GM12878 (cell line): ENCODE measurements around the gene SNTA1. TPM values are rescaled to one million over a fixed set of nuclear protein-coding genes. Genes with fewer than 3 reads are reported as not detected.

Experiments used
- ATAC-seq: fragments of 200-7000 bp; cut with Tn5 transposase; 3 replicates; pipeline ENCODE4 v1.9.1; 2020; ENCODE audit warnings: mild to moderate bottlenecking, moderate library complexity
- BruUV-seq: library from RNA; stranded (reverse); fragments of 400-500 nt; replicated peaks from 2 replicates; lab custom pipeline; 2021; lab: Mats Ljungman, UMichigan
- CTCF ChIA-PET: fragments of 300-600 bp; sonication (Branson Sonifier 250); formaldehyde crosslinking; extraction: SDS; loops from one replicate; lab custom pipeline; 2021; ENCODE audit warnings: inconsistent platforms; lab: Yijun Ruan, JAX
- POLR2A ChIA-PET: fragments of 350-600 bp; formaldehyde crosslinking; extraction: SDS; loops from one replicate; lab custom pipeline; 2021; ENCODE audit warnings: inconsistent platforms; lab: Charles Lee
- RAD21 ChIA-PET: fragments of 300-600 bp; sonication (Branson Sonifier 250); formaldehyde crosslinking; loops from one replicate; lab custom pipeline; 2023; ENCODE audit warnings: antibody characterized with exemption; ENCODE audit not compliant: unreplicated experiment; lab: Charles Lee
- SMC1A ChIA-PET: fragments of 300-600 bp; sonication (Branson Sonifier 250); formaldehyde crosslinking; loops from one replicate; lab custom pipeline; 2023; ENCODE audit not compliant: unreplicated experiment, uncharacterized antibody; lab: Charles Lee
- DNase-seq: peaks from one replicate; pipeline ENCODE4 v3.0.0-alpha.2; 2011; ENCODE audit warnings: low read depth, low spot score
- FAIRE-seq: peaks from 3 replicates; lab custom pipeline; 2011; peaks lifted over from hg19 to GRCh38; lab: Jason Lieb, UNC
- H2AFZ ChIP-seq: 2 replicates; pipeline ENCODE4 v1.6.0; 2011; ENCODE audit warnings: low read depth, low read length, control low read depth; ENCODE audit not compliant: control insufficient read depth
- H3K27ac ChIP-seq: 2 replicates; pipeline ENCODE4 v1.5.1; 2011; ENCODE audit warnings: control low read depth; ENCODE audit not compliant: control insufficient read depth, insufficient read depth
- H3K27me3 ChIP-seq, 2 experiments: replicated peaks in 1 of 2; 2 replicates each; pipeline versions ENCODE4 v1.6.0 to v1.6.1; 2011; ENCODE audit warnings: low read length in 1 of 2; ENCODE audit not compliant: control insufficient read depth in 2 of 2, insufficient read depth in 2 of 2
- H3K36me3 ChIP-seq, 2 experiments: 2 replicates each; pipeline ENCODE4 v1.5.1; 2011; ENCODE audit warnings: low read length in 1 of 2; ENCODE audit not compliant: control insufficient read depth in 2 of 2, insufficient read depth in 2 of 2
- H3K4me1 ChIP-seq: 2 replicates; pipeline ENCODE4 v1.6.1; 2011; ENCODE audit warnings: mild to moderate bottlenecking, low read length, moderate library complexity, mixed read lengths; ENCODE audit not compliant: control insufficient read depth, insufficient read depth
- H3K4me2 ChIP-seq: 2 replicates; pipeline ENCODE4 v1.6.0; 2011; ENCODE audit warnings: control low read depth; ENCODE audit not compliant: control insufficient read depth, insufficient read depth
- H3K4me3 ChIP-seq: fragments of 200-600 bp; sonication (generic); 2 replicates; pipeline ENCODE4 v1.5.1; 2016
- H3K79me2 ChIP-seq: 2 replicates; pipeline ENCODE4 v1.6.0; 2011; ENCODE audit warnings: low read length; ENCODE audit not compliant: control insufficient read depth, insufficient read depth
- H3K9ac ChIP-seq: 2 replicates; pipeline ENCODE4 v1.8.0; 2011; ENCODE audit warnings: low read length, control low read depth, mixed read lengths; ENCODE audit not compliant: control insufficient read depth, insufficient read depth
- H3K9me3 ChIP-seq: replicated peaks from 3 replicates; pipeline ENCODE4 v1.5.1; 2011; ENCODE audit warnings: mild to moderate bottlenecking, low read length; ENCODE audit not compliant: control insufficient read depth, insufficient read depth
- H4K20me1 ChIP-seq: 2 replicates; pipeline ENCODE4 v1.6.0; 2011; ENCODE audit not compliant: control insufficient read depth, insufficient read depth
- ASH2L ChIP-seq: fragments of 300-600, 200-600 bp; sonication (generic); IDR thresholded peaks from 2 replicates; pipeline ENCODE4 v1.6.1; 2017; ENCODE audit warnings: low read depth, mild to moderate bottlenecking, borderline replicate concordance
- BMI1 ChIP-seq: fragments of 450-650 bp; IDR thresholded peaks from 2 replicates; pipeline ENCODE4 v1.6.1; 2016; ENCODE audit warnings: mild to moderate bottlenecking, moderate library complexity, borderline replicate concordance
- CREB1 ChIP-seq: IDR thresholded peaks from 2 replicates; pipeline ENCODE4 v1.6.1; 2012; ENCODE audit warnings: low read depth, mild to moderate bottlenecking, inconsistent platforms
- JUND ChIP-seq: IDR thresholded peaks from 2 replicates; pipeline ENCODE4 v1.6.1; 2012; ENCODE audit warnings: low read depth, mild to moderate bottlenecking, low read length, improper control_type of control experiment, moderate library complexity
- KDM1A ChIP-seq: fragments of 200-600 bp; sonication (generic); IDR thresholded peaks from 2 replicates; pipeline ENCODE4 v1.6.1; 2016; ENCODE audit warnings: borderline replicate concordance
- MTA2 ChIP-seq: fragments of 450-650 bp; IDR thresholded peaks from 2 replicates; pipeline ENCODE4 v1.6.1; 2016; ENCODE audit warnings: low read depth, mild to moderate bottlenecking, moderate library complexity
- NFXL1 ChIP-seq: fragments of 450-650 bp; IDR thresholded peaks from 2 replicates; pipeline ENCODE4 v1.6.1; 2017; ENCODE audit warnings: antibody characterized with exemption, mild to moderate bottlenecking, borderline replicate concordance
- RFX5 ChIP-seq: IDR thresholded peaks from 2 replicates; pipeline ENCODE4 v1.6.1; 2011; ENCODE audit warnings: low read depth, low read length, improper control_type of control experiment
- SRF ChIP-seq, 2 experiments: IDR thresholded peaks; 2 replicates each; pipeline ENCODE4 v1.6.1; 2011; ENCODE audit warnings: low read depth in 2 of 2, low read length in 2 of 2, mild to moderate bottlenecking in 1 of 2, moderate library complexity in 1 of 2
- WGBS: methylation state at CpG from one replicate; pipeline ENCODE4 v1.1.6; 2016; ENCODE audit warnings: low lambda C conversion rate; ENCODE audit not compliant: insufficient replicate concordance, insufficient coverage; ENCODE audit errors: missing lambda C conversion rate; 5-methylcytosine and 5-hydroxymethylcytosine counted together
- in situ Hi-C: fragments of 300-500 bp; cut with MboI; formaldehyde crosslinking; loops from 9 replicates; pipeline ENCODE4 v1.14.3; 2018; ENCODE audit warnings: mixed read lengths
- intact Hi-C: fragments of 100-400 bp; cut with micrococcal nuclease; formaldehyde crosslinking; loops from one replicate; pipeline ENCODE4 v1.14.2; 2022; ENCODE audit not compliant: unreplicated experiment
- polyA plus RNA-seq, 11 experiments: library from polyadenylated mRNA; depleted of rRNA in 4 of 11; unstranded in 6 of 11; stranded (reverse) in 5 of 11; fragments of >200 nt; fragmentation: Nextera tagmentation in 4 of 11; fragmentation: Illumina TruSeq in 1 of 11; extraction: Ambion mirVana in 4 of 11; extraction: Trizol in 1 of 11; gene quantifications; 1 replicate in 1 of 11; 2 replicates in 10 of 11; pipeline versions ENCODE4 v1.2.1 to v1.2.3, GENCODE V29; 2011 to 2016; ENCODE audit warnings: inconsistent platforms in 2 of 11, missing spikeins in 2 of 11, low read depth in 1 of 11
- total RNA-seq, 4 experiments: library from RNA; depleted of rRNA in 3 of 4; stranded (reverse); fragments of >200 nt in 3 of 4; fragmentation: Illumina TruSeq in 1 of 4; extraction: Trizol in 1 of 4; gene quantifications; 2 replicates each; pipeline versions ENCODE4 v1.2.1 to v1.2.3, GENCODE V29; 2013 to 2021
- TF ChIP-seq, protein P1 (sequence below): fragments of 450-650 bp; IDR thresholded peaks from 2 replicates; pipeline ENCODE4 v1.6.1; 2017; ENCODE audit warnings: mild to moderate bottlenecking, moderate library complexity
- TF ChIP-seq, protein P2 (sequence below): IDR thresholded peaks from 2 replicates; pipeline ENCODE4 v1.6.1; 2012; ENCODE audit warnings: improper control_type of control experiment, low read depth, low read length; ENCODE audit not compliant: insufficient replicate concordance

Gene SNTA1
- total and polyA plus RNA-seq, 10 of the 15 experiments (the other 5 are each of a cell fraction or from before 2014, with no cell fraction given), result 0.26 to 5.1 (median 1.8) TPM

- TF ChIP-seq, protein P1, sequence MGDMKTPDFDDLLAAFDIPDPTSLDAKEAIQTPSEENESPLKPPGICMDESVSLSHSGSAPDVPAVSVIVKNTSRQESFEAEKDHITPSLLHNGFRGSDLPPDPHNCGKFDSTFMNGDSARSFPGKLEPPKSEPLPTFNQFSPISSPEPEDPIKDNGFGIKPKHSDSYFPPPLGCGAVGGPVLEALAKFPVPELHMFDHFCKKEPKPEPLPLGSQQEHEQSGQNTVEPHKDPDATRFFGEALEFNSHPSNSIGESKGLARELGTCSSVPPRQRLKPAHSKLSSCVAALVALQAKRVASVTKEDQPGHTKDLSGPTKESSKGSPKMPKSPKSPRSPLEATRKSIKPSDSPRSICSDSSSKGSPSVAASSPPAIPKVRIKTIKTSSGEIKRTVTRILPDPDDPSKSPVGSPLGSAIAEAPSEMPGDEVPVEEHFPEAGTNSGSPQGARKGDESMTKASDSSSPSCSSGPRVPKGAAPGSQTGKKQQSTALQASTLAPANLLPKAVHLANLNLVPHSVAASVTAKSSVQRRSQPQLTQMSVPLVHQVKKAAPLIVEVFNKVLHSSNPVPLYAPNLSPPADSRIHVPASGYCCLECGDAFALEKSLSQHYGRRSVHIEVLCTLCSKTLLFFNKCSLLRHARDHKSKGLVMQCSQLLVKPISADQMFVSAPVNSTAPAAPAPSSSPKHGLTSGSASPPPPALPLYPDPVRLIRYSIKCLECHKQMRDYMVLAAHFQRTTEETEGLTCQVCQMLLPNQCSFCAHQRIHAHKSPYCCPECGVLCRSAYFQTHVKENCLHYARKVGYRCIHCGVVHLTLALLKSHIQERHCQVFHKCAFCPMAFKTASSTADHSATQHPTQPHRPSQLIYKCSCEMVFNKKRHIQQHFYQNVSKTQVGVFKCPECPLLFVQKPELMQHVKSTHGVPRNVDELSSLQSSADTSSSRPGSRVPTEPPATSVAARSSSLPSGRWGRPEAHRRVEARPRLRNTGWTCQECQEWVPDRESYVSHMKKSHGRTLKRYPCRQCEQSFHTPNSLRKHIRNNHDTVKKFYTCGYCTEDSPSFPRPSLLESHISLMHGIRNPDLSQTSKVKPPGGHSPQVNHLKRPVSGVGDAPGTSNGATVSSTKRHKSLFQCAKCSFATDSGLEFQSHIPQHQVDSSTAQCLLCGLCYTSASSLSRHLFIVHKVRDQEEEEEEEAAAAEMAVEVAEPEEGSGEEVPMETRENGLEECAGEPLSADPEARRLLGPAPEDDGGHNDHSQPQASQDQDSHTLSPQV, result no peak
- TF ChIP-seq BMI1 (no peak), JUND (no peak), NFXL1 (no peak), ASH2L (no peak), CREB1 (no peak), MTA2 (no peak)
Observed at GRCh38 chr20:33450867-33451266, 7.3 kb upstream of the SNTA1 start (continued).

DNA sequence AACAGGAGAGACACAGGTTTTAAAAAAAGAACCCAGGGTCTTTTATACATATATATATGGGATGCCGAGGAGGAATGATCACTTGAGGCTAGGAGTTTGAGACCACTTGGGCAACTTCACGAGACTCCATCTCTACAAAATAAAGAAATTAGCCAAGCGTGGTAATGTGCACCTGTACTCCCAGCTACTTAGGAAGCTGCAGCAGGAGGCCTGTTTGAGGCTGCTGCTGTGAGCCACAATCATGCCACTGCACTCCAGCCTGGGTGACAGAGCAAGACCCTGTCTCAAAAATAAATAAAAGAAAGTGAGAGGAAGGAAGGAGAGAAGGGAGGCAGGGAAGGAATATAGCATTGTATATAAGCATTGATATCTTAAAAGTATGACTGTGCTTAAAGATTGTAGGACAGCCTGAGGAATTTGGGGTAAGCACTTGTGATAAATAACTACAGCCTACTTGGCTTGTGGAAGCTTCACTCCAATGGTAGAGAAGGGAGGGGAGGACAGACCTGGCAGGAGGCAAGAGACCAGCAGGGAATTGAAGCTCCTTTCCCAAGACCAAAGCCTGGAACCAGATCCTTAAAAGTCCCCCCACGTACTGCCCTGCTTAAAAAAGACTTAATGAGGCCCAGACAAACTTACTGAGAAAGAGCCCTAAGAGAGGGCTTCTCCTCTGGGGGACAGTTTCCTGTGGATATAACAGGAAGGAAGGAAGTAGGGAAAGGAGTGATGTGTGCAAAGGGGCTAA is 2.5 kb upstream of the SNTA1 start:
- intact Hi-C loops, result no loop called here
- BruUV-seq, result no TSS peak
- Histone ChIP-seq H3K9me3 (no peaks in the 10 kb centered on the region; the same call in 2 of the 3 replicates), H3K27ac (no peak overlapping the region), H3K27me3 (no peaks in the 10 kb centered on the region; a peak in 1 of 4 replicates), H3K9ac (no peak overlapping the region), H3K79me2 (no peaks in the 10 kb centered on the region), H3K36me3 (no peaks in the 10 kb centered on the region), H4K20me1 (no peaks in the 10 kb centered on the region), H2AFZ (no peak overlapping the region), H3K4me2 (no peak overlapping the region), H3K4me1 (peaks cover 19% of the 10 kb centered on the region), H3K4me3 (no peak overlapping the region)
- ATAC-seq (no peak), FAIRE-seq (no peak), DNase-seq (no peak)
- ChIA-PET RAD21 (interaction anchor here (1.3 kb wide), 1 partner anchor 146 kb away, joined by 4 read pairs; no protein-coding TSS in a partner anchor), POLR2A (interaction anchor here (0.7 kb wide), 1 partner anchor 234 kb away, joined by 5 read pairs; no protein-coding TSS in a partner anchor), SMC1A (no interaction called here), CTCF (no interaction called here)
- 43% methylated on average over 4 of the region's 4 CpGs for WGBS
- in situ Hi-C loops, result no loop called here
- TF ChIP-seq KDM1A, result no peak
- TF ChIP-seq SRF (IDR thresholded peaks at IDR 0.05; ENCODE audit: low read depth in 2 of 2, low read length in 2 of 2), result no peak
- no peak for TF ChIP-seq RFX5
- TF ChIP-seq, protein P2, sequence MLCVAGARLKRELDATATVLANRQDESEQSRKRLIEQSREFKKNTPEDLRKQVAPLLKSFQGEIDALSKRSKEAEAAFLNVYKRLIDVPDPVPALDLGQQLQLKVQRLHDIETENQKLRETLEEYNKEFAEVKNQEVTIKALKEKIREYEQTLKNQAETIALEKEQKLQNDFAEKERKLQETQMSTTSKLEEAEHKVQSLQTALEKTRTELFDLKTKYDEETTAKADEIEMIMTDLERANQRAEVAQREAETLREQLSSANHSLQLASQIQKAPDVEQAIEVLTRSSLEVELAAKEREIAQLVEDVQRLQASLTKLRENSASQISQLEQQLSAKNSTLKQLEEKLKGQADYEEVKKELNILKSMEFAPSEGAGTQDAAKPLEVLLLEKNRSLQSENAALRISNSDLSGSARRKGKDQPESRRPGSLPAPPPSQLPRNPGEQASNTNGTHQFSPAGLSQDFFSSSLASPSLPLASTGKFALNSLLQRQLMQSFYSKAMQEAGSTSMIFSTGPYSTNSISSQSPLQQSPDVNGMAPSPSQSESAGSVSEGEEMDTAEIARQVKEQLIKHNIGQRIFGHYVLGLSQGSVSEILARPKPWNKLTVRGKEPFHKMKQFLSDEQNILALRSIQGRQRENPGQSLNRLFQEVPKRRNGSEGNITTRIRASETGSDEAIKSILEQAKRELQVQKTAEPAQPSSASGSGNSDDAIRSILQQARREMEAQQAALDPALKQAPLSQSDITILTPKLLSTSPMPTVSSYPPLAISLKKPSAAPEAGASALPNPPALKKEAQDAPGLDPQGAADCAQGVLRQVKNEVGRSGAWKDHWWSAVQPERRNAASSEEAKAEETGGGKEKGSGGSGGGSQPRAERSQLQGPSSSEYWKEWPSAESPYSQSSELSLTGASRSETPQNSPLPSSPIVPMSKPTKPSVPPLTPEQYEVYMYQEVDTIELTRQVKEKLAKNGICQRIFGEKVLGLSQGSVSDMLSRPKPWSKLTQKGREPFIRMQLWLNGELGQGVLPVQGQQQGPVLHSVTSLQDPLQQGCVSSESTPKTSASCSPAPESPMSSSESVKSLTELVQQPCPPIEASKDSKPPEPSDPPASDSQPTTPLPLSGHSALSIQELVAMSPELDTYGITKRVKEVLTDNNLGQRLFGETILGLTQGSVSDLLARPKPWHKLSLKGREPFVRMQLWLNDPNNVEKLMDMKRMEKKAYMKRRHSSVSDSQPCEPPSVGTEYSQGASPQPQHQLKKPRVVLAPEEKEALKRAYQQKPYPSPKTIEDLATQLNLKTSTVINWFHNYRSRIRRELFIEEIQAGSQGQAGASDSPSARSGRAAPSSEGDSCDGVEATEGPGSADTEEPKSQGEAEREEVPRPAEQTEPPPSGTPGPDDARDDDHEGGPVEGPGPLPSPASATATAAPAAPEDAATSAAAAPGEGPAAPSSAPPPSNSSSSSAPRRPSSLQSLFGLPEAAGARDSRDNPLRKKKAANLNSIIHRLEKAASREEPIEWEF, result no peak
